GM21381 (cell line): ENCODE measurements around the gene IFITM10.

ENCODE experiments used
- ATAC-seq: cut with Tn5 transposase; IDR thresholded peaks from one replicate; pipeline ENCODE4 v1.9.1; 2021; ENCODE audit warnings: mild to moderate bottlenecking, moderate library complexity; ENCODE audit not compliant: unreplicated experiment

The IFITM10 gene

GRCh38 chr11:1727096-1727690, 23.2 kb downstream of the IFITM10 start:
- no peak for ATAC-seq

DNA sequence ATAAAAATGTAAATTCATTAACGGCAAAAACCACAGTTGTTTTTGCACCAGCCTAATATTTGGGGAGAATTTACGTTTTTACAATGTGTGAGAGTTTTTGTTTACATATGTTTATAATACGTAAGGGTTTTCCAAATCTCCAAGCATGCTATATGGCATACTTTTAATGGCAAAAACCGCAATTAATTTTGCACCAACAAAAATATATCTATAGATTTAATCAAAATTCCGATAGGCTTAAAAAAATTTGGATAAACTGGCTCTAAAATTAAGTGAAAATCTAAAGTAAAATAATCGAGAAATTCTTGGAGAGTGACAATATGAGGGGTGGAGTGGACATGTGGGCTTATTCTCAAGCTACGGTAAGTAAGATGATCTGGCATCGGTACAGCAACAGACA, 30.6 kb downstream of the IFITM10 start:
- ATAC-seq, result no peak

DNA sequence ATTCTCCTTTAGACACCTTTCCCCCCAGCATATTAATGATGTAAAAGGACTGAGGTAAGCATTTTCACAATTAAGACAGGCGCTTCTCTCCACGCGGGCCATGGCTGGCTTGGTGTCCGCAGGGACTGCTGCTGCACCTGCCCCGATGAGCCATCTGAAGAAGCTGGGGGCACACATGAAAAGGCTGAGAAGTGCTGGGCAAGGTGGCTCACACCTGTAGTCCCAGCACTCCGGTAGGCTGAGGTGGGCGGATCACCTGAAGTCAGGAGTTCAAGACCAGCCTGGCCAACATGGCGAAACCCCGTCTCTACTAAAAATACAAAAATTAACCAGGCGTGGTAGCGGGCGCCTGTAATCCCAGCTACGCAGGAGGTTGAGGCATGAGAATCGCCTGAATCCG, 32.1 kb downstream of the IFITM10 start:
- no peak for ATAC-seq

- ATAC-seq, result no peak
Measured at GRCh38 chr11:1717745-1718144, 32.6 kb downstream of the IFITM10 start.

DNA sequence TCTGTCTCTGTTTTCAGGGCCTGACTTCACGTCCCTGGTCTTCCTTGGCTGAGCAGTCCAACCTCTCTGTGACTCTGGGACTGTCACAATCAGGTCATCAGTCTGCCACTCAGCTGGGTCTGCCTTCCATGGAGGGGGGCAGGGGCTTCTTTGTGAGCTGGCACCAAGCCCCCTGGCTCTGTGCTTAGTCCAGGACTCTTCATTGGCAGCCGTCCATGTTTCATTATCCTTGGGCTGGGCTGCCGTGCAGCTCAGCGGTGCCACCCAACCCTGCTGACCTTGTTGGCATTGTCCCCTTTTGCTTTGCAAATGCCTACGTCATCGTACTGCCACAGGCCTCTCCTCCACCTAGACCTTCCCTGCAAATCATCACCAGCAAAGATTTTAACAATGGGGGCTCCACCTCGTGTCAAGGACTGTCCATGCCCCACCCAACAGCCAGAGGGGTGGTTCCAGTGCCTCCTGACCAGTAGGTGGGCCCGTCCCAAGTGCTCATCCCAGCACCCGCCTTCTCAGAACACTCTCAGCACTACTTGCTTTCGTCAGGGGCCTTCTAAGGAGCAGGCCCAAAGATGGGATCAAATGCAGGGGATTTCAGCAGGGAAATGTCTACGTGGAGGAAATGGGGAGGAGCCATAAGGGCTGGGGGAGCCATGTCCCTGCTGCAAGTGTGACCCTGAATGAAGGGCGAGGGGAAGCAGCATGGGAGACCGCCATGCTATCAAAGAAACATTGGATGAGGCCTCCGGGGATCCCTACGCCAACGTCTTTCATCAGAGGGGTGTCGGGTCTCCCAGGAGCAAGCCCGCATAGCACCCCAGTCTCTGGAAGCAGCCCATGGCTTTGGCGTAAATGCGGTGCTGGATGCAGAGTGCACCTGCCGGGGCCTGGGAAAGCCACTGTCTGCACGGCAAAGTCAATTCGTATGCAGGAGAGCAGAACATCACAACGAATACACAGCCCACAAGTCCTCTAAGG, 35.2 kb downstream of the IFITM10 start:
- ATAC-seq, result no peak

GRCh38 chr11:1708716-1709115, 41.7 kb downstream of the IFITM10 start:
- no peak for ATAC-seq

DNA sequence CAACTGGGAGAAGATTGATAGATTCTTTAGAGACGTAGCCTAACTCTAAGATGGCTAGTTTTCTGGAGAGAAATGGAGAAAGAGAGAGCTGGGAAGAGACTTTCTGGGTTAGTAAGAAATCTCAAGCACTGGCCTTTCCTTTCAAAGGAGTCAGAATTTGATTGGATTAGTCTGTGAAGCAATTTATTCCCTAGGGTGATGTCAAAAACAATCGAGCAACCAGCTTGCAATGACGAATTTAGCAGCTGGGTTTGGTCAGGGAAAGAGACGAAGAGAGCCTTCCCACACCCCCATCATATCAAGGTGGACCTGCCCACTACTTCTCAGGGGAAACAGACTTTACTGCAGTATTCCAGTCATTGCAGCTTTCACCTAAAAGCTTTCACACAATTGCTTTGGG, 42.6 kb downstream of the IFITM10 start:
- no peak for ATAC-seq

DNA sequence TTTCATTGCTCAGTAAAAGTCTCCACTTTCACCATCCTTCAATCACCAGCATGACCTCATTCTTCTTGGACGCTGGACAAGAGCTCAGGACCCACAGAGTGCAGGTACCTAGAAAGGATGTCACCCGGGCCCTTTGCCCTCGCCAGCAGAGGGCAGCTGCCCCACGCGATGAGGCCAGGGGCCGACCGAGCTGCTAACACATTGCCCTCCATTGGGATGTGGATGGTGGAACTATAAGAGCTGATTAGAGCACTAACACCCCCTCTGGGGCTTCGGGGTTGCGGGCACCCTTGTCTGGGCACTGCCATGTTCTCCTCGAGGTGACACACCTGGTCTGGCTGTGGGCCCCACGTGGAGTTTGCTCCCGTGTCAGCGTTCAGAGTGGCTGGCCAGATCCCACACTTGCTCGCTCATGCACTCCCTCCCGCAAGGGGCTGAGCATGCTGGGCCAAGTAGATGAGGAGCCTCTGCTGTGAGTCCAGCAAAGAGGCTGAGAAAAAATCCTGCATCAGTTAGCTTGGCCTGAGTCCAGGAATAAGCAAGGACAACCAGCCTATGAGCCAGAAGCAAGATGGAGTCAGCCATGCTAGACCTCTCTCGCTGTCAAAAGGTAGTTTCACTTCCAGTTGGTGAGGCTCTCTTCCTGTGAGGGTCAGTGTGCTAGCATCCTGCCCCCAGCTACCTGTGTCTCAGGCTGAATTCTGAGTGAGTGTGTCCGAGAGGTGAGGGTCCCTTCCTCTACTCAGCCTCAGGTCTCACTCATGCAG, 43.6 kb downstream of the IFITM10 start:
- no peak for ATAC-seq

DNA sequence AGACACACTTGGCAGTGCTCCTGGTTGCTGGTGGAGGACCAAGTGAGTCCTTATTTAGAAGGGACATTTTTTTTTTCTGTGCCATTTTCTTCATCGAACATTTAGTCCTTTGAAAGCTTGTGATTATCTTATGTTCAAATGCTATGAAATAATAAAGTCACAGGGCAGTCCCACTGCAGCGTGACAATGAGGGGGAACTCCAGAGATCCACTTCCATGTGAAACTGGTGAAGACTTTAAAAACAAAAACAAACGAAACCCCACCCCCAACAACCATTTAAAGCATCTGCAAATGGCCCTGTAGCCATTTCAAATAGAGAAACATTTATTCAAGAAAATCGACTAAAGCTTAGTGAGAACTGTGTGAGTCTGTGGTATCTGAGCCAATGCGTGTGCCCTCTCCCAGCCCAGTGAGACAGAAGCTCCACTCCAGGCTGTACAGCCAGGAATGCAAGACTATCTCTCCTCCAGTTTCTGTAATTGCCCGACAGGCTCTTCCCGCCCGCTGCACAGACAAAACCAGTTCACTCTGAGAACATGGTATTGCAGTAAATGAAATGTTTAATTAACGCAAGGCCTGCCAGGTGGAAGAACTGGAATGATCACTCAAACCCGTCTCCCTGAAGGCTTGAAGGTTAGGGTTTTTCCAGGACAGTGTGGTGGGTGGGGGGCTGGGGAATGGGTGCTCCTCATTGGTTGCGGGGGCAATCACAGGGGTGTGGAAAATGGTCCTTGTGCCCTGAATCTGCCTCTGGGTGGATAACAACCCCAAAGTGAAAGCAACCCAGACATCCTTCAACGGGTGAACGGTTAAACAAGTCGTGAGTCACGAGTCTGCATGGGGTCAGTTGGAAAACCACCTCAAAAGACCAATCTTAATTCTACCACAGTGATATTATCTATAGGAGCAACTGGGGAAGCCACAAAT, 45.0 kb downstream of the IFITM10 start:
- ATAC-seq, result no peak

- ATAC-seq, result no peak
Measured at GRCh38 chr11:1703146-1703545, 47.2 kb downstream of the IFITM10 start.

DNA sequence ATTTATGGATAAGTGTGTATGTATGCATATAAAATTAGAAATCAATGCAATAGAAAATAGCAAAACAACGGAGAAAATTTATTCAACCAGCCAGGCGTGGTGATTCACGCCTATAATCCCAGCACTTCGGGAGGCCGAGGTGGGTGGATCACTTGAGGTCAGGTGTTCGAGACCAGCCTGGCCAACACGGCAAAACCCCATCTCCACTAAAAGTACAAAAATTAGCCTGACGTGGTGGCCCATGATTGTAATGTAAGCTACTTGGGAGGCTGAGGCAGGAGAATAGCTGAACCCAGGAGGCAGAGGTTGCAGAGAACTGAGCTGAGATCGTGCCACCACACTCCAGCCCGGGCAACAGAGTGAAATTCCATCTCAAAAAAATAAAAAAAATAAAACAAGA, 47.9 kb downstream of the IFITM10 start:
- no peak for ATAC-seq

- no peak for ATAC-seq
Measured at GRCh38 chr11:1701091-1701807, 49.1 kb downstream of the IFITM10 start.

DNA sequence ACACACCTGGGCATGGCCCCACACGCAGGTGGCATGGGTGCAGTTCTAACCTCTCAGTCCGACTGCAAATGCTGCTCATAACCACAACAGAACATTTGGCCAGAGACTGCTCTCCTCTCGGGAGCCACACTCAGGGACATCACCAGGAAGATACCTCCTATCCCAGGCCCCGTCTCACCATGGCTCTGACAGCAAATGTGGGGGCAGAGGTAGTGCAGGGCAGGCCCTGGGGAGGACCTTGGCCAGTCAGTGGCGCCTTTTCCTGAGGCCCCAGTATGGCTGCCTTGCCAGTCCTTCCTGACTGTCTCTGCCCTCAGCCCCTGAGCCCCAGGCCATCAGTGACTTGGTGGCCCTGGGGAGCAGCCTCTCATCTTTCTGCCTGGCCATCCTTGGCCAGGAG, 50.6 kb downstream of the IFITM10 start:
- no peak for ATAC-seq

DNA sequence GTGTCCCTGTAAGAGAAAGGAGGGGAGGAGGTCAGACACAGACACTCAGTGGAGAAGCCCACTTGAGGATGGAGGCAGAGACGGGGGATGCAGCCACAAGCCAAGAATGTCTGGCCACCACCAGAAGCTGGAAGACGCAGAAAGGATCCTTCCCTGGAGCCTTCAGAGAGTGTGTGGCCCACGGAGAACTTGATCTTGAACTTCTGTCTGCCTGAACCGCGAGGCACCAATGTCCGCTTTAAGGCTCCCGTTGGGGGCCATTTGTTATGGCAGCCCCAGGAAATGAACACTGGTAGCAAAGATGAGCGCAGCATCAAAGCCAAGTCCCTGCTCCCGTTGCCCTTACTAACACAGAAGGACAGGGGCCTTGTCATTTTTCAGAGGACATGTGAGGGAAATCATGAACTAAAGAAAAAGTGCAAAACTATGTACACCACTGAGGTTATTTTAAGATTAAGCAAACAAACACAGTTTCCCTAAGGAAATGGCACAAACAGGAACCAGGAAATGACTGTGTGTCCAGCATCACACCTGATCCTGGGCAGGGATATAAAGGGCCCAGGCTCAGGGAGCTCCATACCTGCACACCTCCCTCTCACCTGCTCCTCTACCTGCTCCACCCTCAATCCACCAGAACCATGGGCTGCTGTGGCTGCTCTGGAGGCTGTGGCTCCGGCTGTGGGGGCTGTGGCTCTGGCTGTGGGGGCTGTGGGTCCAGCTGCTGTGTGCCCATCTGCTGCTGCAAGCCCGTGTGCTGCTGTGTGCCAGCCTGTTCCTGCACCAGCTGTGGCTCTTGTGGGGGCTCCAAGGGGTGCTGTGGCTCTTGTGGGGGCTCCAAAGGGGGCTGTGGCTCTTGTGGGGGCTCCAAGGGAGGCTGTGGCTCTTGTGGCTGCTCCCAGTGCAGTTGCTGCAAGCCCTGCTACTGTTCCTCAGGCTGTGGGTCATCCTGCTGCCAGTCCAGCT, 53.5 kb downstream of the IFITM10 start, which contains the start of gene KRTAP5-6:
Gene KRTAP5-6, plus strand, starts transcription at position 588 of the 963 bp plus-strand sequence. Its CDS starts 51 bp downstream, at position 639.
- ATAC-seq, result no peak

GRCh38 chr11:1695548-1696108, 54.8 kb downstream of the IFITM10 start:
- no peak for ATAC-seq

DNA sequence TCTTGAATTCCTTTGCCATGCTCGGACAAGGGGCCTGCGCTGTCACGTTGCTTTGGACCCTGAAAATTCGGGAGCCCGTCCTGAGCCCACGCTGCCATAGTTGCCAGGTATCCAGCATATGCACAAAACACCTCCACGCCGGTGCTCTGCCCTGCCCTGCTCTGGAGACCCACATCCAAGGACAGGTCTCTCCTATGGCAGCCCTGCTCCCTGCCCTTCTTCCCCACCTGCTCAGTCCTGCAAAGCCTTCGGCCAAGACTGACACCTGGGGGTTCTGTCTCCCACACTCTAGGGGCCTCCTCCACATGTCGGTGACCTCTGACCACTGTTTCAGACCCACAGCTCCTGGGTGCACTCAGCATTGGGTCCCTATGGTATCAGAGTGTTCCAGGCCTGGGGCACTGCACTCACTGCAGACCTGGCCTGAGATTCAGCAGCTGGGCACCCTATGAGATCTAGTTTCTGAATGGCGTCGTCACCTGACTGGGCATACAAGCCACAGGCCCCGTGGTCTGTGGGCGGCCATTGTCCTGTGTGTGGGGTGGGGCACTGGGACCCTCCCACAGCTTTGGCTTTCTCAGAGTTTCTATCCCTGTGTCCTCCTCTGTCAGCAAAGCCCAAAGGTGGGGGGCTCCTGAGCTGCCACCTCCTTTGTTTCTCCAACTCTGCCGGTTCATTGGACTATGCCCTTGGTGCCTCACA, 55.4 kb downstream of the IFITM10 start:
- no peak for ATAC-seq

- no peak for ATAC-seq
Measured at GRCh38 chr11:1694064-1694845, 56.1 kb downstream of the IFITM10 start.
